GM12873 (cell line): ENCODE results near the gene BMP7.

Experiments
- TF ChIP-seq, protein P1 (sequence below): IDR thresholded peaks from 2 replicates; pipeline ENCODE4 v1.5.1; 2012; ENCODE audit warnings: low read depth, mild to moderate bottlenecking, moderate library complexity, low read length, control low read depth; ENCODE audit not compliant: insufficient read depth; ENCODE audit errors: missing control alignments

The BMP7 gene

GRCh38 chr20:57135875-57136274, 130.6 kb downstream of the BMP7 start:
- TF ChIP-seq, protein P1, sequence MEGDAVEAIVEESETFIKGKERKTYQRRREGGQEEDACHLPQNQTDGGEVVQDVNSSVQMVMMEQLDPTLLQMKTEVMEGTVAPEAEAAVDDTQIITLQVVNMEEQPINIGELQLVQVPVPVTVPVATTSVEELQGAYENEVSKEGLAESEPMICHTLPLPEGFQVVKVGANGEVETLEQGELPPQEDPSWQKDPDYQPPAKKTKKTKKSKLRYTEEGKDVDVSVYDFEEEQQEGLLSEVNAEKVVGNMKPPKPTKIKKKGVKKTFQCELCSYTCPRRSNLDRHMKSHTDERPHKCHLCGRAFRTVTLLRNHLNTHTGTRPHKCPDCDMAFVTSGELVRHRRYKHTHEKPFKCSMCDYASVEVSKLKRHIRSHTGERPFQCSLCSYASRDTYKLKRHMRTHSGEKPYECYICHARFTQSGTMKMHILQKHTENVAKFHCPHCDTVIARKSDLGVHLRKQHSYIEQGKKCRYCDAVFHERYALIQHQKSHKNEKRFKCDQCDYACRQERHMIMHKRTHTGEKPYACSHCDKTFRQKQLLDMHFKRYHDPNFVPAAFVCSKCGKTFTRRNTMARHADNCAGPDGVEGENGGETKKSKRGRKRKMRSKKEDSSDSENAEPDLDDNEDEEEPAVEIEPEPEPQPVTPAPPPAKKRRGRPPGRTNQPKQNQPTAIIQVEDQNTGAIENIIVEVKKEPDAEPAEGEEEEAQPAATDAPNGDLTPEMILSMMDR: no peak

DNA sequence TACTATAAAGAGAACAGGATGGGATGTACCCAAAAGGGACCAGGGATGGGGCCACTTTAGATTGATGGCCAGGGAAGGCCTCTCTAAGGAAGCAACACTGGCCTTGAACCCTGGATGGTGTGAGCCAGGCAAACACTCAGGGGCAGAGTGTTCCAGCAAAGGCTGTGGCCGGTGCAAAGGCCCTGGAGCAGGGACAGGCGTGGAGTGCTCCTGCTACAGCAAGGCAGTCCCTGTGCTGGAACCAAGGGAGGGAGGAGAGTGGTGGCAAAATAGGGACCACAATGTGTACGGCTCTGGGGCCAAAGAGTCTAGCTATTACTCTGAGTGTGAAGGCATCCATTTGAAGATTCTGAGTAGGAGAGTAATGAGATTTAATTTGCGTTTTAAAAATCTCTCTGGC, 131.6 kb downstream of the BMP7 start:
- TF ChIP-seq, protein P1: no peak

GRCh38 chr20:57133926-57134650, 132.4 kb downstream of the BMP7 start:
- TF ChIP-seq, protein P1: no peak

DNA sequence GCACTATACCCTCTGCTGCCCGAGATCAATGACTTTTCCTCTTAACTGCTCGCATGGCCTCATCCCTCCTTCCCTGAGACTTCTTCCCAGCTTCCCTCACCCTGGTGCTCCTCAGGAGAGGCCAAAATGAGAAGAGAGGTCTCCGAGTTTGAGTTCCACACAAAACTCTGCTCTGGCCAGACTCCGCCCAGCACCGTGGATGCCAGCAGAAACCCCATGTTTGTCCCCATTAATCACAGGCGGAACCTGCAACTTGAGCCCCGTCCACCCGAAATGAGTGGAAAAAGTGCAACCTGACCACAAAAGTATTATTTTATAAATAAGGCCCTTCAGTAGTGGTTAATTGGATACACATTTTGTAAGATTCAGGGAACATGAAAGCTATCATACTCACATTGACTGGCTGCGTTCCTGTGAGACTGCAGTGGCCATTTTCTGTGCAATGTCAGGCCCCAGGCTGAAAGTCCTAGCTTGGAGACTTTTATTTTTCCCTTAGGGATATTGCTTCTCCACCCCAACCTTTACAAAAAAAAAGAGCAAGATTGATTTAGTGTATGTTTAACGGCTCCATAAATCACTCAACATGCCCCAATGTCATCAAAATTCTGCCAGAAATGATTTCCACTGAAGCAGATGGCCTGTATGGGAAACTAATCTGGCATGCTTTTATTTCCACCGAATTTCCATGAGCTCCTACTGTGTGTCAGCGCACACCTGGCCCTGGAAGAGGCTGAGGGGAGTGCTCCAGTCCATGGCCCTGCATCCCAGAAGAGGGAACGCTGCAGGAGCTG, 134.6 kb downstream of the BMP7 start:
- TF ChIP-seq, protein P1: no peak

GRCh38 chr20:57131077-57131476, 135.4 kb downstream of the BMP7 start:
- TF ChIP-seq, protein P1: no peak

GRCh38 chr20:57130160-57130772, 136.2 kb downstream of the BMP7 start:
- TF ChIP-seq, protein P1: no peak

DNA sequence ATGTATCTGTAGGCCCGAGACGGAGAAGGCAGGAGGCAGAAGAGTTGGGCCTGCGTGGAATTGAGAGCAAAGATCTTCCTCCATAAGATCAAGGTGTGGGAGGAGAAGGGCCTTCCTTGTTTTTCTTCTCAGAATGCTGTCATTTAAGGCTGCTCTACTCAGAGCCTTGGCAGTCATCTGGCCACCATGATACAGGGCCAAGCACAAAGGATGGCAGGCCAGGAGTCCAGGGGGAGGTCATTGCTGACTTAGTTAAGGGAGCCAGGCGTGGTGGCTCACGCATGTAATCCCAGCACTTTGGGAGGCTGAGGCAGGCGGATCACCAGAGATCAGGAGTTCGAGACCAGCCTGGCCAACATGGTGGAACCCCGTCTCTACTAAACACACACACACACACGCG, 137.1 kb downstream of the BMP7 start:
- TF ChIP-seq, protein P1: no peak
